SH-SY5Y (cell line): Measurements from ENCODE around the gene TRIM60.

Source experiments
- GATA2 ChIP-seq: IDR thresholded peaks from 2 replicates; pipeline ENCODE4 v1.6.1; 2011; ENCODE audit warnings: mild to moderate bottlenecking, low read depth, low read length
- GATA3 ChIP-seq: IDR thresholded peaks from 2 replicates; pipeline ENCODE4 v1.6.1; 2011; ENCODE audit warnings: low read depth, mild to moderate bottlenecking, low read length, moderate library complexity

GRCh38 chr4:165053645-165054044, 21.8 kb downstream of the TRIM60 start, which contains the start of gene TRIM75:
- TF ChIP-seq GATA2 (no peak), GATA3 (no peak)
